ENCODE measurements around the gene SPAG17. TPM values are rescaled to one million over a fixed set of nuclear protein-coding genes. Genes with fewer than 3 reads are reported as not detected.

The SPAG17 gene
- total and polyA plus RNA-seq, 5 donors from 2014 or later = not detected

DNA sequence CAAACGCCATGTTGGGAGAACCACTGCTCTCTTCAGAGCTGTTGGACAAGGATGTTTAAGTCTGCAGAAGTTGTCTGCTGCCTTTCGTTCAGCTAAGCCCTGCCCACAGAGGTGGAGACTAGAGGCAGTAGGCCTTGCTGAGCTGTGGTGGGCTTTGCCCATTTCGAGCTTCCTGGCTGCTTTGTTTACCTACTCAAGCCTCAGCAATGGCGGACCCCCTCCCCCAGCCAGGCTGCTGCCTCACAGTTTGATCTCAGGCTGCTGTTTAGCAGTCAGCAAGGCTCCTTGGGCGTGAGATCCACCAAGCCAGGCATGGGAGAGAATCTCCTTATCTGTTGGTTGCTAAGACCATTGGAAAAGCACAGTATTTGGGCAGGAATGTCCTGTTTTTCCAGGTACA, 180.7 kb downstream of the SPAG17 start:
- H3K27me3 Mint-ChIP-seq = peaks cover 10% of the 10 kb centered on the region
- H3K4me3 ChIP-seq (ENCODE audit: low read depth, low read length) = no peak overlapping the region
- H3K36me3 ChIP-seq (ENCODE audit: control insufficient read depth, insufficient read depth, low read length) = no peaks in the 10 kb centered on the region
- no peak overlapping the region for H3K27ac ChIP-seq (ENCODE audit: insufficient read depth, low read length, poor library complexity, severe bottlenecking)
- H3K4me1 Mint-ChIP-seq = no peaks in the 10 kb centered on the region
- H3K4me1 ChIP-seq (ENCODE audit: control insufficient read depth, insufficient read depth, low read length, poor library complexity, severe bottlenecking) = no peaks in the 10 kb centered on the region
- H3K9me3 Mint-ChIP-seq = peaks cover 0 to 15% (median 7%) of the 10 kb centered on the region in 7 donors
- H3K4me3 Mint-ChIP-seq = no peak overlapping the region
- ATAC-seq (ENCODE audit: low read depth in 2 of 2) (no peak), DNase-seq (no peak)
- no peaks in the 10 kb centered on the region for H3K9me3 ChIP-seq (ENCODE audit: control insufficient read depth in 2 of 2, low read length in 2 of 2)
- no peaks in the 10 kb centered on the region for H3K36me3 Mint-ChIP-seq
- H3K27me3 ChIP-seq (ENCODE audit: control insufficient read depth, insufficient read depth, low read length) = peaks cover 4% of the 10 kb centered on the region
- H3K27ac Mint-ChIP-seq = no peak overlapping the region

DNA sequence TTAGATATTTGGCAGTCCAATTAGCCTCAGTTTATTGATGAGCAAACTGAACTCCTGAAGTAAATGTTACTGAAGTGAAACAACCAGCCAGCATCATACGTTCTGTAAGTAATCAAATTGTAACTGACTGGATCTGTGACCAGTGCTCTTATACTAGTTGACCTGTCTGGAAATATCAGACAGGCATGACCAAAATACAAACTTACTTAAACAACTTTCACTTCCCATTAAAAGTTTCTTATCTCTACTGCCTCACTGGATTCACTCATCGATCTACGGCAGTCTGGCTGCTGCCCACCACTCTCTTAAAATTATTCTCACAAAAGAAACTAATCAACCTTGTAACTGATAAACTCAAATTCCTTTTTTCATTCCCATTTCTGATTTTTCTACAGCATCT, 199.1 kb downstream of the SPAG17 start:
- no peak for ATAC-seq (ENCODE audit: low read depth in 2 of 2)
- Histone ChIP-seq H3K4me3 (ENCODE audit: low read depth, low read length) (no peak overlapping the region), H3K4me1 (ENCODE audit: control insufficient read depth, insufficient read depth, low read length, poor library complexity, severe bottlenecking) (no peaks in the 10 kb centered on the region), H3K9me3 (ENCODE audit: control insufficient read depth in 2 of 2, low read length in 2 of 2) (no peaks in the 10 kb centered on the region), H3K27me3 (ENCODE audit: control insufficient read depth, insufficient read depth, low read length) (peaks cover 2% of the 10 kb centered on the region), H3K36me3 (ENCODE audit: control insufficient read depth, insufficient read depth, low read length) (no peaks in the 10 kb centered on the region), H3K27ac (ENCODE audit: insufficient read depth, low read length, poor library complexity, severe bottlenecking) (no peak overlapping the region)
- no peak overlapping the region for H3K27ac Mint-ChIP-seq
- no peaks in the 10 kb centered on the region for H3K4me1 Mint-ChIP-seq
- DNase-seq = no peak
- H3K36me3 Mint-ChIP-seq = no peaks in the 10 kb centered on the region
- H3K4me3 Mint-ChIP-seq = no peak overlapping the region
- H3K9me3 Mint-ChIP-seq = peaks cover 0 to 3% (median 0%) of the 10 kb centered on the region in 7 donors
- peaks cover 34% of the 10 kb centered on the region for H3K27me3 Mint-ChIP-seq

DNA sequence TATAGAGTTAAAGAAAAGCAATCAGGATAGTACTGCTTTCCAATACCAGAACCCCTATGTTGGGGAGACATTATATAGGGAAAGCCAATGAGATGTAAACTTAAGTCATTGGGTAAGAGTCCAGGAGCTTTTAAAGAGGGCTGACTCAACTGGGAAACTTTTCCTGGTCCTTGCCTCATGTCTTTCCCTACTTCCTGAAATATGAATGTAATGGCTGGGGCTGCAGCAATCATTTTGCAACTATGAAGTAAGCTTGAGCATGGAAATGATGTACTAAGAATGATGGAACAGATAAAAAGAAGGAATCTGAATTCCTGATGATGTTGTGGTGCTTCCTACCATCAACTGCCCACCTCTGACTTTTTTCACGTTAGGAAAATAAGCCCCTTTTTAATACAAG, 199.8 kb downstream of the SPAG17 start:
- Histone ChIP-seq H3K9me3 (ENCODE audit: control insufficient read depth in 2 of 2, low read length in 2 of 2) (no peaks in the 10 kb centered on the region), H3K4me3 (ENCODE audit: low read depth, low read length) (no peak overlapping the region), H3K27ac (ENCODE audit: insufficient read depth, low read length, poor library complexity, severe bottlenecking) (no peak overlapping the region), H3K36me3 (ENCODE audit: control insufficient read depth, insufficient read depth, low read length) (no peaks in the 10 kb centered on the region), H3K27me3 (ENCODE audit: control insufficient read depth, insufficient read depth, low read length) (peaks cover 2% of the 10 kb centered on the region), H3K4me1 (ENCODE audit: control insufficient read depth, insufficient read depth, low read length, poor library complexity, severe bottlenecking) (no peaks in the 10 kb centered on the region)
- peaks cover 30% of the 10 kb centered on the region for H3K27me3 Mint-ChIP-seq
- H3K27ac Mint-ChIP-seq = no peak overlapping the region
- ATAC-seq (ENCODE audit: low read depth in 2 of 2) (no peak), DNase-seq (no peak)
- H3K4me3 Mint-ChIP-seq = no peak overlapping the region
- peaks cover 0 to 3% (median 0%) of the 10 kb centered on the region in 7 donors for H3K9me3 Mint-ChIP-seq
- no peaks in the 10 kb centered on the region for H3K36me3 Mint-ChIP-seq
- no peaks in the 10 kb centered on the region for H3K4me1 Mint-ChIP-seq

DNA sequence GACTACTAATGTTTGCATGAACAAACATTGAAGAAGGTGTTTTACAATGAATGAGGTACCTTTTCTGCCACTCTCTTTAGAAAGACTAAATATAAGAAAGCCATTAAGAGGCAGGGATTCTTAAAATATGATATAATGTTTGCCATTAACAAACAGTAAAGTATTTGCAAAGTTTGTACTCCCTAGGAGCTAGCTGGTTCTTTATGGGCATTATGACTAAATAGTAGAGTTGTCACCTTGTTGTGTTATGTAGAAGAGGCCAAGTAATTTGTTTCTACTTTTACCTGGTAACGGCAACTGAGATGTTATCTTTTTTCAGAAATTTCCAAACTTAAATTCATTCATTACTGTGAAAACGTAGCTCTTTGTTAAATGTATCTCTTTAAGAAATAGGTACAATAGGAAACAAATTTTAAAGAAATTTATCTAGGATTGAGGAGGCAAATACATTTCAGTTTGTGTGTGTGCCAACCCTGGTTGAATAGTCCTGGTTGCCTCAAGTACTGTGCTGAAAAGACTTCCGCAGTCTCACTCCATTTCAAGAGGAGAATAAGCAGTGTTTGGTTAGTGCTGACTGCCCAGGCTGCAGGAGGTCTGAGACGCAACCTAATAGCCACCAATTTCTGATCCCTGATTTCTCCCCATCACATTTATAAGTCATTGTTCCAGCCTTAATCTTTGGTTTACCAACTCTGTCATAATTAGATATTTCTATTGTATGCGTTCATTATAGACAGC, 203.4 kb downstream of the SPAG17 start:
- Mint-ChIP-seq H3K36me3 (no peaks in the 10 kb centered on the region), H3K4me3 (no peak overlapping the region), H3K4me1 (no peaks in the 10 kb centered on the region), H3K27me3 (peaks cover 11% of the 10 kb centered on the region), H3K27ac (no peak overlapping the region), H3K9me3 (peaks cover 0 to 3% (median 0%) of the 10 kb centered on the region in 7 donors)
- Histone ChIP-seq H3K27ac (ENCODE audit: insufficient read depth, low read length, poor library complexity, severe bottlenecking) (no peak overlapping the region), H3K27me3 (ENCODE audit: control insufficient read depth, insufficient read depth, low read length) (peaks cover 2% of the 10 kb centered on the region), H3K4me1 (ENCODE audit: control insufficient read depth, insufficient read depth, low read length, poor library complexity, severe bottlenecking) (no peaks in the 10 kb centered on the region), H3K36me3 (ENCODE audit: control insufficient read depth, insufficient read depth, low read length) (no peaks in the 10 kb centered on the region), H3K9me3 (ENCODE audit: control insufficient read depth in 2 of 2, low read length in 2 of 2) (no peaks in the 10 kb centered on the region), H3K4me3 (ENCODE audit: low read depth, low read length) (no peak overlapping the region)
- ATAC-seq (ENCODE audit: low read depth in 2 of 2) (no peak), DNase-seq (no peak)

DNA sequence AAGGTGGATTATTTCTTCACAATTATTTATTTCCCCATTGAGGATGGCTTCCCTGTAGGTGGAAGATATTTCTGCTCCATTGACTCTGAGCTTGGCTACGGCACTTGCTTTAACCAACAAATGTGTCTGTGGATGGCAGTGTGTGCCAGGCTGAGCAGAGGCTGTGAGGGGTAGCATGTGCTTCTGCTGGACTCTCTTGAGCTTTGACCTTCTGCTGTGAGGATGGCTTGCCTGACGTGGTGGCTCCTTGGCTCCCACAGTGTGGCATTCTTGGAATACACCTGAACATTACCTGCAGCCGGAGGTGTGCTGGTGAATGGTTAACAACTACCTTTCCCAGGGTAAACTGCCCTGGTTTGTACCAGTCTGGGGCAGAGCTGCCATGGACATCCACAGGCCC, 208.6 kb downstream of the SPAG17 start:
- Histone ChIP-seq H3K4me3 (ENCODE audit: low read depth, low read length) (no peak overlapping the region), H3K4me1 (ENCODE audit: control insufficient read depth, insufficient read depth, low read length, poor library complexity, severe bottlenecking) (no peaks in the 10 kb centered on the region), H3K9me3 (ENCODE audit: control insufficient read depth in 2 of 2, low read length in 2 of 2) (no peaks in the 10 kb centered on the region), H3K27me3 (ENCODE audit: control insufficient read depth, insufficient read depth, low read length) (no peaks in the 10 kb centered on the region), H3K36me3 (ENCODE audit: control insufficient read depth, insufficient read depth, low read length) (no peaks in the 10 kb centered on the region), H3K27ac (ENCODE audit: insufficient read depth, low read length, poor library complexity, severe bottlenecking) (no peak overlapping the region)
- Mint-ChIP-seq H3K27me3 (peaks cover 1% of the 10 kb centered on the region), H3K36me3 (no peaks in the 10 kb centered on the region), H3K27ac (no peak overlapping the region), H3K4me3 (no peak overlapping the region), H3K4me1 (no peaks in the 10 kb centered on the region), H3K9me3 (no peaks in the 10 kb centered on the region)
- no peak for ATAC-seq (ENCODE audit: low read depth in 2 of 2)
- no peak for DNase-seq

DNA sequence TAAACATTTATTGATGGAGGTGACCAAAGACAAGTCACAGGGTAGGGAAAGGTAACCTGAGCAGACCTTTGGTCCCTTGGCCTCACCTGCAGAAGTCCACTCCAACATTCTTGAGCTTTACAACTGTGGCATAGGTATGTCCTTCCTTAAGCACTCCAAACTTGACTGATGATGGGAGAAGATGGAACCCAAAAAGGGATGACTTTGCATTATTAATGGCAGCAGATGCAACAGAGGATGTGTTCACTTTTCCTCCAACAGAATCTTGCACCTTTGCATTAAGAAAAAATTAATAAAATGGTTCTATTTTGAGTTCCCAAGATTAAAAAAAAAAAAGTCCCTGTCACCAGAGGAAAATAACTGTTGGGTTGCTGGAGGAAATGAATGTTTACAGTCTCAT, 213.3 kb downstream of the SPAG17 start:
- no peaks in the 10 kb centered on the region for H3K4me1 ChIP-seq (ENCODE audit: control insufficient read depth, insufficient read depth, low read length, poor library complexity, severe bottlenecking)
- H3K4me1 Mint-ChIP-seq = no peaks in the 10 kb centered on the region
- no peaks in the 10 kb centered on the region for H3K36me3 ChIP-seq (ENCODE audit: control insufficient read depth, insufficient read depth, low read length)
- no peak for DNase-seq
- no peak overlapping the region for H3K4me3 Mint-ChIP-seq
- H3K9me3 ChIP-seq (ENCODE audit: control insufficient read depth in 2 of 2, low read length in 2 of 2) = no peaks in the 10 kb centered on the region
- H3K9me3 Mint-ChIP-seq = no peaks in the 10 kb centered on the region
- H3K4me3 ChIP-seq (ENCODE audit: low read depth, low read length) = no peak overlapping the region
- no peak overlapping the region for H3K27ac Mint-ChIP-seq
- ATAC-seq (ENCODE audit: low read depth in 2 of 2) = no peak
- H3K27me3 ChIP-seq (ENCODE audit: control insufficient read depth, insufficient read depth, low read length) = no peaks in the 10 kb centered on the region
- H3K27ac ChIP-seq (ENCODE audit: insufficient read depth, low read length, poor library complexity, severe bottlenecking) = no peak overlapping the region
- no peaks in the 10 kb centered on the region for H3K36me3 Mint-ChIP-seq
- no peaks in the 10 kb centered on the region for H3K27me3 Mint-ChIP-seq

DNA sequence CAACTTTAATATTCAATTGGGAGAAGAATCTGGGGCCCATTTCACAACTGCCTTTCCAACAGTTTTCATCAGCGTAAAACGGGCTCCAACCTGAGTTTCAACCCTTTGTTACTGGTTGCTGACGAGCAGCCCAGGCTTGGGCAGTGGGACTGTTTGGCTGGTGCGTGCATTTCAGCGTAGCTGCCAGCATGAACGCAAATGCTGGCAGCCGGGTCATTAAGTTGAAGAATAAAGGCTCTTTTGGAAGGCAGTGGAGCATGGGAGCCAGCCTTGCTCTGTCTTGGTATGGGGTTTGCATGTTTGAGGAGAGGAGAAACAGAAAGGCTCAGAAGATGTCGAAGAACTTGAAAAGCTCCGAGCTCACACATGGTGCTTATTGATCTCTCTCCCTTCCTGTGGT, 214.8 kb downstream of the SPAG17 start:
- no peak overlapping the region for H3K4me3 ChIP-seq (ENCODE audit: low read depth, low read length)

DNA sequence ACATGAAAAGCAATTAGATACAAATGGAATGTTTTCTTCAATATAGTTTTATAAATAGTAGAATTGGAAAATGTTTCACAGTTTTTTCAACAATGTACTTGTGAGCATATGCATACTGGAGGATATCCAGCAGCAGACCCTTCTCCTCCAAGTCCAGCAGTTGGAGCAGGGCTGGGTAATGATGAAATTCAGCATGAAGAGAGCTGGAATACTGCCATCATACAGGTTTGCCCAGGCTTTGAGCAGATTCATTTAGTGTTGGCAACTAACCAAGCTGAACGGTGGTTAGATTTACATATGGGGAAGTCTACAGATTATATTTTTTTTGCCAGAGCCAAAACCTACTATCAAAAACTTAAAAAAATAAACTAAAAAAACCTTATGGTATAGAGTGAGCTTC, 217.1 kb downstream of the SPAG17 start:
- no peak for DNase-seq
- Mint-ChIP-seq H3K36me3 (no peaks in the 10 kb centered on the region), H3K27ac (no peak overlapping the region), H3K4me3 (no peak overlapping the region), H3K27me3 (no peaks in the 10 kb centered on the region), H3K9me3 (no peaks in the 10 kb centered on the region), H3K4me1 (no peaks in the 10 kb centered on the region)
- H3K36me3 ChIP-seq (ENCODE audit: control insufficient read depth, insufficient read depth, low read length) = peaks cover 2% of the 10 kb centered on the region
- H3K4me1 ChIP-seq (ENCODE audit: control insufficient read depth, insufficient read depth, low read length, poor library complexity, severe bottlenecking) = no peaks in the 10 kb centered on the region
- no peaks in the 10 kb centered on the region for H3K27me3 ChIP-seq (ENCODE audit: control insufficient read depth, insufficient read depth, low read length)
- H3K27ac ChIP-seq (ENCODE audit: insufficient read depth, low read length, poor library complexity, severe bottlenecking) = no peak overlapping the region
- no peak for ATAC-seq (ENCODE audit: low read depth in 2 of 2)
- H3K9me3 ChIP-seq (ENCODE audit: control insufficient read depth in 2 of 2, low read length in 2 of 2) = no peaks in the 10 kb centered on the region
- H3K4me3 ChIP-seq (ENCODE audit: low read depth, low read length) = no peak overlapping the region

More for the DNA sequence above, 214.8 kb downstream of the SPAG17 start:
- Histone ChIP-seq H3K4me1 (ENCODE audit: control insufficient read depth, insufficient read depth, low read length, poor library complexity, severe bottlenecking) (no peaks in the 10 kb centered on the region), H3K27ac (ENCODE audit: insufficient read depth, low read length, poor library complexity, severe bottlenecking) (no peak overlapping the region), H3K9me3 (ENCODE audit: control insufficient read depth in 2 of 2, low read length in 2 of 2) (no peaks in the 10 kb centered on the region), H3K27me3 (ENCODE audit: control insufficient read depth, insufficient read depth, low read length) (no peaks in the 10 kb centered on the region), H3K36me3 (ENCODE audit: control insufficient read depth, insufficient read depth, low read length) (no peaks in the 10 kb centered on the region)
- H3K9me3 Mint-ChIP-seq = no peaks in the 10 kb centered on the region
- DNase-seq (no peak), ATAC-seq (ENCODE audit: low read depth in 2 of 2) (no peak)
- no peaks in the 10 kb centered on the region for H3K36me3 Mint-ChIP-seq
- no peak overlapping the region for H3K27ac Mint-ChIP-seq
- H3K4me1 Mint-ChIP-seq = no peaks in the 10 kb centered on the region
- H3K4me3 Mint-ChIP-seq = no peak overlapping the region
- H3K27me3 Mint-ChIP-seq = no peaks in the 10 kb centered on the region

Data from CD4-positive, CD25-positive, alpha-beta regulatory T cell (primary cell).